Activated T-cell treated with anti-CD3 and anti-CD28 coated beads, Interleukin-2, amount 50 U/mL, for 72 hours (primary cell): ENCODE data around the gene ATN1. TPM values are rescaled to one million over a fixed set of nuclear protein-coding genes. Genes with fewer than 3 reads are reported as not detected.
A peak's percentile ranks its signal among the peaks of the same experiment; 100 is the strongest.

Experiments
- ATAC-seq, 2 donors: fragments of 150-1000 bp; cut with Tn5 transposase; replicated peaks in 1 of 2; 2 replicates each; pipeline ENCODE4 v1.10.0; 2021; ENCODE audit warnings: moderate library complexity in 2 of 2, mild to moderate bottlenecking in 1 of 2
- DNase-seq, 2 donors: peaks; one replicate each; pipeline ENCODE4 v3.0.0; 2021 to 2022; ENCODE audit warnings: mixed read lengths in 1 of 2
- H3K27ac Mint-ChIP-seq: one replicate; pipeline ENCODE4 v1.8.0; 2022; ENCODE audit warnings: mild to moderate bottlenecking, moderate library complexity, mixed read lengths
- H3K27me3 Mint-ChIP-seq: one replicate; pipeline ENCODE4 v1.8.0; 2022; ENCODE audit warnings: low read depth, mixed read lengths
- H3K36me3 Mint-ChIP-seq, 2 donors: one replicate each; pipeline ENCODE4 v1.8.0; 2022; ENCODE audit warnings: mixed read lengths in 2 of 2, mild to moderate bottlenecking in 1 of 2; ENCODE audit not compliant: insufficient read depth in 2 of 2
- H3K4me1 Mint-ChIP-seq: one replicate; pipeline ENCODE4 v1.8.0; 2022; ENCODE audit warnings: low read depth, mixed read lengths
- H3K4me3 Mint-ChIP-seq, 2 donors: one replicate each; pipeline ENCODE4 v1.8.0; 2022; ENCODE audit warnings: mild to moderate bottlenecking in 2 of 2, mixed read lengths in 2 of 2, moderate library complexity in 2 of 2
- H3K9me3 Mint-ChIP-seq, 2 donors: one replicate each; pipeline ENCODE4 v1.8.0; 2022; ENCODE audit warnings: mixed read lengths in 2 of 2
- total RNA-seq, 2 donors: library from RNA; stranded (reverse); gene quantifications; one replicate each; pipeline ENCODE4 v1.2.3, GENCODE V29; 2022

Gene ATN1
- total RNA-seq, 2 donors from 2014 or later: 51.4 to 64.9 TPM

- Mint-ChIP-seq H3K9me3 (no peaks in the 10 kb centered on the region), H3K4me3 (peak overlapping the region; percentile 83 to 96), H3K4me1 (peaks cover 70% of the 10 kb centered on the region), H3K27ac (peak overlapping the region; percentile 52), H3K27me3 (no peaks in the 10 kb centered on the region), H3K36me3 (peaks cover 0 to 9% of the 10 kb centered on the region in 2 donors)
- peak; percentile 93 to 95 for ATAC-seq
- DNase-seq: peak; percentile 94 to 95
Observed at GRCh38 chr12:6937481-6938352, 10.0 kb downstream of the ATN1 start.

DNA sequence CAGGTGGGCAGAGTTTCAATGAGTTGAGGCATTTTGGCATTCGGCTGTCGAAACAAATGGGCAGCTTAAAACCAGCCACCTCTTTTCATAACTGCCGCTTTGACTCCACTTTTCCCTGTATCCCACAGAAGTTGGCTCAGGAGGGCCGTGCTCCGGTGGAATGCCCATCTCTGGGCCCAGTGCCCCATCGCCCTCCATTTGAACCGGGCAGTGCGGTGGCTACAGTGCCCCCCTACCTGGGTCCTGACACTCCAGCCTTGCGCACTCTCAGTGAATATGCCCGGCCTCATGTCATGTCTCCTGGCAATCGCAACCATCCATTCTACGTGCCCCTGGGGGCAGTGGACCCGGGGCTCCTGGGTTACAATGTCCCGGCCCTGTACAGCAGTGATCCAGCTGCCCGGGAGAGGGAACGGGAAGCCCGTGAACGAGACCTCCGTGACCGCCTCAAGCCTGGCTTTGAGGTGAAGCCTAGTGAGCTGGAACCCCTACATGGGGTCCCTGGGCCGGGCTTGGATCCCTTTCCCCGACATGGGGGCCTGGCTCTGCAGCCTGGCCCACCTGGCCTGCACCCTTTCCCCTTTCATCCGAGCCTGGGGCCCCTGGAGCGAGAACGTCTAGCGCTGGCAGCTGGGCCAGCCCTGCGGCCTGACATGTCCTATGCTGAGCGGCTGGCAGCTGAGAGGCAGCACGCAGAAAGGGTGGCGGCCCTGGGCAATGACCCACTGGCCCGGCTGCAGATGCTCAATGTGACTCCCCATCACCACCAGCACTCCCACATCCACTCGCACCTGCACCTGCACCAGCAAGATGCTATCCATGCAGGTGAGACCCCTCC lies 10.8 kb downstream of the ATN1 start:
- DNase-seq (no peak), ATAC-seq (no peak)
- peaks cover 70% of the 10 kb centered on the region for H3K4me1 Mint-ChIP-seq
- H3K27me3 Mint-ChIP-seq: no peaks in the 10 kb centered on the region
- H3K27ac Mint-ChIP-seq: no peak overlapping the region
- peak overlapping the region; percentile 83 to 96 for H3K4me3 Mint-ChIP-seq
- H3K36me3 Mint-ChIP-seq: peaks cover 0 to 9% of the 10 kb centered on the region in 2 donors
- H3K9me3 Mint-ChIP-seq: no peaks in the 10 kb centered on the region

DNA sequence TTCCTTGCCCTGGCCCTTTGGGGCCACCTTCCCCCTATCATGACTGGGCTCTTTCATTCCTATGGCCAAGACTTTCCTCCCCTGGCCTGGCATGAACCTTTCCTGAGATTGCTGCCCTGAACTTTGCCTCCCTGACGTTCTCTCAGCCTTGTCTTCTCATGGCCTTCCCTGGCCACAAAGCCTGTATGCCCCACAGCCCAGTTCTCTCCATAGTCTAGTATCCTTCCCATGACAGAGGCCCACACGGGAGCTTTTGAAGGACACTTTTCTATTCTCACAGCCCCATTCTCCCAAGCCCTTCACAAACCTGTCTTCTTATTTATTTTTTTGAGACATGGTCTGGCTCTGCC lies 11.4 kb downstream of the ATN1 start:
- peaks cover 67% of the 10 kb centered on the region for H3K4me1 Mint-ChIP-seq
- no peaks in the 10 kb centered on the region for H3K9me3 Mint-ChIP-seq
- peak overlapping the region; percentile 67 for H3K27ac Mint-ChIP-seq
- no peak for DNase-seq
- H3K4me3 Mint-ChIP-seq: peak overlapping the region; percentile 48 to 96
- ATAC-seq: no peak
- H3K27me3 Mint-ChIP-seq: no peaks in the 10 kb centered on the region
- H3K36me3 Mint-ChIP-seq: peaks cover 0 to 6% of the 10 kb centered on the region in 2 donors

GRCh38 chr12:6941267-6941666 lies 13.5 kb downstream of the ATN1 start:
- H3K27me3 Mint-ChIP-seq: no peaks in the 10 kb centered on the region
- H3K36me3 Mint-ChIP-seq: peaks cover 2 to 6% of the 10 kb centered on the region in 2 donors
- ATAC-seq (no peak), DNase-seq (no peak)
- H3K4me1 Mint-ChIP-seq: peaks cover 60% of the 10 kb centered on the region
- H3K27ac Mint-ChIP-seq: no peak overlapping the region
- no peaks in the 10 kb centered on the region for H3K9me3 Mint-ChIP-seq
- no peak overlapping the region for H3K4me3 Mint-ChIP-seq

DNA sequence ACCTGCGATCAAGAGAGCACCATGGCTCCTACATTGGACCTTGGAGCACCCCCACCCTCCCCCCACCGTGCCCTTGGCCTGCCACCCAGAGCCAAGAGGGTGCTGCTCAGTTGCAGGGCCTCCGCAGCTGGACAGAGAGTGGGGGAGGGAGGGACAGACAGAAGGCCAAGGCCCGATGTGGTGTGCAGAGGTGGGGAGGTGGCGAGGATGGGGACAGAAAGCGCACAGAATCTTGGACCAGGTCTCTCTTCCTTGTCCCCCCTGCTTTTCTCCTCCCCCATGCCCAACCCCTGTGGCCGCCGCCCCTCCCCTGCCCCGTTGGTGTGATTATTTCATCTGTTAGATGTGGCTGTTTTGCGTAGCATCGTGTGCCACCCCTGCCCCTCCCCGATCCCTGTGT lies 14.0 kb downstream of the ATN1 start:
- Mint-ChIP-seq H3K9me3 (no peaks in the 10 kb centered on the region), H3K36me3 (peaks cover 3 to 4% of the 10 kb centered on the region in 2 donors), H3K4me3 (no peak overlapping the region), H3K27ac (no peak overlapping the region), H3K4me1 (peaks cover 60% of the 10 kb centered on the region), H3K27me3 (no peaks in the 10 kb centered on the region)
- no peak for DNase-seq
- ATAC-seq: no peak

GRCh38 chr12:6942331-6942665 lies 14.5 kb downstream of the ATN1 start:
- ATAC-seq: no peak
- Mint-ChIP-seq H3K4me3 (peak overlapping the region; percentile 77 to 92), H3K4me1 (peaks cover 63% of the 10 kb centered on the region), H3K9me3 (no peaks in the 10 kb centered on the region), H3K27ac (no peak overlapping the region), H3K36me3 (peaks cover 4 to 6% of the 10 kb centered on the region in 2 donors), H3K27me3 (no peaks in the 10 kb centered on the region)
- DNase-seq: no peak

DNA sequence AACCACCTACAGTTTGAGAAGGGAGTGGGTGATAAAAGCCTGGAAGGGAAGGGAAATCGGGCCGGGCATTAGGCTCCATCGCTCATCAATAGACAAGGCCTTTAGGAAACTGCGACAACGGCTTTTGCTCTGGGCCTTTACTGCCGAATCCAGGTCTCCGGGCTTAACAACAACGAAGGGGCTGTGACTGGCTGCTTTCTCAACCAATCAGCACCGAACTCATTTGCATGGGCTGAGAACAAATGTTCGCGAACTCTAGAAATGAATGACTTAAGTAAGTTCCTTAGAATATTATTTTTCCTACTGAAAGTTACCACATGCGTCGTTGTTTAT lies 15.6 kb downstream of the ATN1 start:
- Mint-ChIP-seq H3K27me3 (no peaks in the 10 kb centered on the region), H3K4me3 (peak overlapping the region; percentile 77 to 92), H3K4me1 (peaks cover 68% of the 10 kb centered on the region), H3K27ac (peak overlapping the region; percentile 100), H3K9me3 (no peaks in the 10 kb centered on the region), H3K36me3 (peaks cover 4 to 6% of the 10 kb centered on the region in 2 donors)
- ATAC-seq (peak; percentile 35), DNase-seq (peak; percentile 80 to 86)

GRCh38 chr12:6943722-6944380 lies 16.1 kb downstream of the ATN1 start, which contains the start of the genes C12orf57 and RNU7-1:
Gene C12orf57, plus strand, starts transcription at chr12:6944022. Its CDS starts 100 bp downstream, at chr12:6944122.
Gene RNU7-1, plus strand, starts transcription at chr12:6943816.
- peak in 1 of 2 donors; percentile 95 for DNase-seq
- Mint-ChIP-seq H3K4me3 (peak within 1 kb of the TSS; percentile 77 to 92), H3K27ac (peak within 1 kb of the TSS; percentile 100)

DNA sequence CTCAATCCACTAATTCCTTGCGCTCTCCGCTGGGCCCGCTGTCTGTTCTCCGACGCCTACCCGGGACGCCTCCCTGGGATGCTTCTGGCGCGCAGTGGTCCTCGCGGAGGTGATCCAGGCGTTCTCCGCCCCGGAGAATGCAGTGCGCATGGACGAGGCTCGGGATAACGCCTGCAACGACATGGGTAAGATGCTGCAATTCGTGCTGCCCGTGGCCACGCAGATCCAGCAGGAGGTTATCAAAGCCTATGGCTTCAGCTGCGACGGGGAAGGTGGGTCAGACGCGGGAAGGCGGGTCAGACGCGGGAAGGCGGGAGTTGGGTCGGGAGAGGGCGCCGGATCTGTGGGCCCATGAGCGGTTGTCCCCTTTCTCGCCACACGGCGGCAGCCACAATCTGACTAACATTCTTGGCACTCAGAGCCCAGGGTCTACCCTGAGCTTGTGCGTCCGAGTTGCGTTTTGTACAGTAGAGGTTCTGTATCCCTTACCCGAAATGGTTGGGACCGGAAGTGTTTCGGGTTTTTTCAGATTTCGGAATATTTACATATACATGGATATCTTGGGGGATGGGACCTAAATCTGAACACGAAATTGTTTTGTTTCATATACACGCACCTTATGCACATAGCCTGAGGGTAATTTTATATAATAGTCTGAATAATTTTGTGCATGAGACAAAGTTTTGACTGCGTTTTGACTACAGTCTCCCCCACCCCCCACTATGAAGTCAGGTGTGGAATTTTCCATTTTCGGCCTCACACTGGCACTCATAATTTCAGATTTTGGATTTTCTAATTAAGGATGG lies 16.8 kb downstream of the ATN1 start:
- no peaks in the 10 kb centered on the region for H3K27me3 Mint-ChIP-seq
- peak; percentile 57 to 61 for ATAC-seq
- H3K36me3 Mint-ChIP-seq: peaks cover 0 to 6% of the 10 kb centered on the region in 2 donors
- peak overlapping the region; percentile 77 to 92 for H3K4me3 Mint-ChIP-seq
- H3K9me3 Mint-ChIP-seq: no peaks in the 10 kb centered on the region
- peaks cover 69% of the 10 kb centered on the region for H3K4me1 Mint-ChIP-seq
- peak overlapping the region; percentile 100 for H3K27ac Mint-ChIP-seq
- peak; percentile 92 to 96 for DNase-seq

More at GRCh38 chr12:6943722-6944380, 16.1 kb downstream of the ATN1 start, which contains the start of the genes C12orf57 and RNU7-1:
- Mint-ChIP-seq H3K9me3 (no peaks in the 10 kb centered on the region), H3K4me1 (peaks cover 69% of the 10 kb centered on the region), H3K27me3 (no peaks in the 10 kb centered on the region), H3K36me3 (peaks cover 4 to 6% of the 10 kb centered on the region in 2 donors)
- peak; percentile 72 to 76 for ATAC-seq

DNA sequence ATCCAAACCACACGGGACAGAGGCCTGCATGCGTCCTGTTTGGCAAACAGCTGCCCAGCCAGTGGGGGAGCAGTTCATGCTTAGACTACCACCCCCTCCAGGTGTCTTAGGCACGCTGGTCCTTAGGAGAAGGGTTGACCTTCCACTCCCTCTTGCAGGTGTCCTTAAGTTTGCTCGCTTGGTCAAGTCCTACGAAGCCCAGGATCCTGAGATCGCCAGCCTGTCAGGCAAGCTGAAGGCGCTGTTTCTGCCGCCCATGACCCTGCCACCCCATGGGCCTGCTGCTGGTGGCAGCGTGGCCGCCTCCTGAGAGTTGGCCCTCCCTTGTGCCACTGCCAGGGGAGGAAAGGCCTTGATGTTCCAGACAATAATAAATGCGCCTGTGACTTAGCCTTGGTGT lies 17.9 kb downstream of the ATN1 start:
- Mint-ChIP-seq H3K27me3 (no peaks in the 10 kb centered on the region), H3K4me1 (peaks cover 76% of the 10 kb centered on the region), H3K9me3 (no peaks in the 10 kb centered on the region), H3K36me3 (peaks cover 0 to 6% of the 10 kb centered on the region in 2 donors), H3K27ac (peak overlapping the region; percentile 100), H3K4me3 (peak overlapping the region; percentile 77 to 92)
- ATAC-seq (no peak), DNase-seq (no peak)

DNA sequence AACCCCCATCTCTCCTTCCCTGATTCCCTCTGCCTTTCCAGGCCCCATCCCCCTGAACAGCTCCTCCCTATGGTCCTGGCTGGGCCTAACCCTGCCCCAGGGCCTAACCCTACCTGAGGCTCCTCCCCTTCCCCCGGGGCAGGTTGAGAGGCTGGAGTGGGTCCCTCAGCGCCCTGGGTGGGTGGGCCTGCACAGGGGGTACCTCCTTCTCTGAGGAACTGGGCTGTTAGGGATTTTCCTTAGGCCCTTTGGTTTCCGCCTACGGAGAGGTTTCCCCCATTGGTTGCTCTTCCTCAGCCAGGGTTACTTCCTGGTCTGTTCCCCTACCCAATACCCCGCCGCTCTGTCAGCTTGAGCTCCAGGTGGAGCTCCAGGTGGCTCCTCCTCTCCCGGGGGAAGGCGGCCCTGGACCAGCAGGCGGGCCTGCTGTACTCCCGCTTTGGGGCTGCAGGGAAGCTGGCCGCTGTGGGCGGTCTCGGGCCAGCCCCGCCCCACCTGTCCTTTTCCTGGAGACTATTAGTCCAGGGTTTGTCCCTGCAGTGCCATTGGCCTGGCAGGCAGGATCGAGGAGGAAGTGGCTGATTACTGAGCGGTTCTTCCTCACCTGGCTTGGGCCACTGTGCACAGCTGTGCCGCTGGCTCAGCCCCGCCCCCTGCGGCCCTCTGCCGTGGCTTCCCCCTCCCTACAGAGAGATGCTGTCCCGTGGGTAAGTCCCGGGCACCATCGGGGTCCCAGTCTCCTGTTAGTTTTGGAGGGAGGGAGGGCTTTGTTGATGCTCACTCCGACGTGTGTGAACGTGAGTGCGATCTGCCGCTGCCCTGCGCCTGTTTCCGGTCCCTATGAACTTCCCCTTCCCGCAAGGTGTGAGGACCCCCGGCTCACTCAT lies 18.5 kb downstream of the ATN1 start:
- Mint-ChIP-seq H3K27me3 (no peaks in the 10 kb centered on the region), H3K4me1 (peaks cover 79% of the 10 kb centered on the region), H3K4me3 (peak overlapping the region; percentile 77 to 92), H3K9me3 (no peaks in the 10 kb centered on the region), H3K36me3 (peaks cover 0 to 6% of the 10 kb centered on the region in 2 donors), H3K27ac (peak overlapping the region; percentile 100)
- ATAC-seq: peak in 1 of 2 donors; percentile 2
- peak; percentile 62 to 69 for DNase-seq
